H1 (cell line): ENCODE measurements around the gene CNKSR2. TPM values are rescaled to one million over a fixed set of nuclear protein-coding genes. Genes with fewer than 3 reads are reported as not detected.

Experiments
- EZH2 ChIP-seq: fragments of 200-600 bp; sonication (generic); IDR thresholded peaks from 2 replicates; pipeline ENCODE4 v1.7.1; 2012; ENCODE audit warnings: low read depth, mild to moderate bottlenecking, moderate library complexity, low read length, inconsistent platforms; ENCODE audit not compliant: severe bottlenecking
- KDM4A ChIP-seq: IDR thresholded peaks from one replicate; pipeline ENCODE4 v1.7.1; 2012; ENCODE audit warnings: low read depth, mild to moderate bottlenecking, moderate library complexity, low read length, inconsistent platforms; ENCODE audit not compliant: severe bottlenecking
- NRF1 ChIP-seq: IDR thresholded peaks from 2 replicates; pipeline ENCODE4 v1.6.1; 2011; ENCODE audit warnings: mild to moderate bottlenecking, low read depth, low read length, improper control_type of control experiment
- POLR2AphosphoS5 ChIP-seq: IDR thresholded peaks from 2 replicates; pipeline ENCODE4 v1.6.1; 2011; ENCODE audit warnings: low read depth, low read length
- polyA plus RNA-seq, 7 experiments: library from polyadenylated mRNA; depleted of rRNA in 3 of 7; stranded (reverse) in 5 of 7; unstranded in 2 of 7; fragments of >200 nt in 5 of 7; fragments of 200-250 nt in 2 of 7; gene quantifications; 1 replicate in 5 of 7; 2 replicates in 1 of 7; 4 replicates in 1 of 7; pipeline versions ENCODE4 v1.2.1 to v1.2.3, GENCODE V29; 2011 to 2013; ENCODE audit warnings: missing spikeins in 2 of 7, mixed read lengths in 2 of 7
- total RNA-seq: library from RNA; stranded (reverse); fragmentation: NEBNext Ultra II Directional; extraction: Animal tissue kit (Norgen Biotek cat#: 25700); gene quantifications from 2 replicates; pipeline ENCODE4 v1.2.1, GENCODE V29; 2021

The CNKSR2 gene
- total and polyA plus RNA-seq, 2 of the 8 experiments (the other 6 are each of a cell fraction or from before 2014, with no cell fraction given): 5.5 to 16.3 TPM

- no peak for TF ChIP-seq EZH2
- TF ChIP-seq POLR2AphosphoS5: no peak
- TF ChIP-seq NRF1: no peak
- TF ChIP-seq KDM4A: no peak
- TF ChIP-seq, all 59 proteins: peak for 0
Observed at GRCh38 chrX:21354725-21355124, 19.5 kb upstream of the CNKSR2 start (continued).
